Right atrium auricular region (tissue), 2 donors: ENCODE data around the gene CERS6. TPM values are rescaled to one million over a fixed set of nuclear protein-coding genes. Genes with fewer than 3 reads are reported as not detected.

Experiments
- DNase-seq: peaks from one replicate; pipeline ENCODE4 v3.0.0-alpha.2; 2019; ENCODE audit warnings: low spot score
- H3K27ac ChIP-seq, 2 donors: fragments of 200-600 bp; sonication (generic); 1 replicate in 1 of 2; 2 replicates in 1 of 2; pipeline ENCODE4 v1.5.1; 2016 to 2019
- H3K27me3 ChIP-seq, 2 donors: fragments of 200-600 bp; sonication (generic); one replicate each; pipeline versions ENCODE4 v1.5.1 to v1.6.0; 2017 to 2019
- H3K36me3 ChIP-seq: fragments of 200-600 bp; sonication (generic); one replicate; pipeline ENCODE4 v1.5.1; 2016
- H3K4me1 ChIP-seq, 2 donors: fragments of 200-600 bp; sonication (generic); one replicate each; pipeline versions ENCODE4 v1.5.1 to v1.6.0; 2017 to 2019
- H3K4me3 ChIP-seq, 2 donors: fragments of 200-600 bp; sonication (generic); 1 replicate in 1 of 2; 2 replicates in 1 of 2; pipeline ENCODE4 v1.5.1; 2017 to 2019; ENCODE audit warnings: mild to moderate bottlenecking in 1 of 2, moderate library complexity in 1 of 2
- H3K9me3 ChIP-seq, 2 donors: fragments of 200-600 bp; sonication (generic); one replicate each; pipeline ENCODE4 v1.5.1; 2019
- CTCF ChIP-seq, 2 donors: fragments of 200-600 bp; sonication (generic); IDR thresholded peaks; one replicate each; pipeline ENCODE4 v1.5.1; 2019; ENCODE audit warnings: antibody characterized with exemption in 2 of 2
- total RNA-seq, 2 donors: library from RNA; depleted of rRNA; stranded (reverse); fragments of >200 nt; gene quantifications; one replicate each; pipeline ENCODE4 v1.1.0, GENCODE V29; 2016

CERS6 gene
- total RNA-seq, 2 donors from 2014 or later, result 59.4 to 74.5 TPM

GRCh38 chr2:168448980-168449379 is 7.1 kb upstream of the CERS6 start:
- Histone ChIP-seq H3K4me1 (no peaks in the 10 kb centered on the region), H3K27ac (no peak overlapping the region), H3K36me3 (no peaks in the 10 kb centered on the region), H3K27me3 (no peaks in the 10 kb centered on the region), H3K9me3 (peaks cover 0 to 9% of the 10 kb centered on the region in 2 donors), H3K4me3 (no peak overlapping the region)
- no peak for DNase-seq
- no peak for TF ChIP-seq CTCF (IDR thresholded peaks at IDR 0.05)

GRCh38 chr2:168449419-168449818 is 6.7 kb upstream of the CERS6 start:
- Histone ChIP-seq H3K27ac (no peak overlapping the region), H3K9me3 (peaks cover 0 to 11% of the 10 kb centered on the region in 2 donors), H3K36me3 (no peaks in the 10 kb centered on the region), H3K27me3 (no peaks in the 10 kb centered on the region), H3K4me3 (no peak overlapping the region), H3K4me1 (no peaks in the 10 kb centered on the region)
- DNase-seq, result no peak
- no peak for TF ChIP-seq CTCF (IDR thresholded peaks at IDR 0.05)

GRCh38 chr2:168450171-168450570 is 5.9 kb upstream of the CERS6 start:
- peaks cover 0 to 9% of the 10 kb centered on the region in 2 donors for H3K9me3 ChIP-seq
- H3K27me3 ChIP-seq, result no peaks in the 10 kb centered on the region
- TF ChIP-seq CTCF (IDR thresholded peaks at IDR 0.05), result no peak
- no peak overlapping the region for H3K27ac ChIP-seq
- H3K4me3 ChIP-seq, result no peak overlapping the region
- no peaks in the 10 kb centered on the region for H3K4me1 ChIP-seq
- H3K36me3 ChIP-seq, result no peaks in the 10 kb centered on the region
- no peak for DNase-seq

- Histone ChIP-seq H3K27me3 (no peaks in the 10 kb centered on the region), H3K9me3 (peaks cover 0 to 6% of the 10 kb centered on the region in 2 donors), H3K4me1 (no peaks in the 10 kb centered on the region), H3K36me3 (no peaks in the 10 kb centered on the region), H3K4me3 (no peak overlapping the region), H3K27ac (no peak overlapping the region)
- no peak for DNase-seq
- no peak for TF ChIP-seq CTCF (IDR thresholded peaks at IDR 0.05)
Measured at GRCh38 chr2:168450732-168451131, 5.3 kb upstream of the CERS6 start.

- H3K36me3 ChIP-seq, result no peaks in the 10 kb centered on the region
- peaks cover 0 to 6% of the 10 kb centered on the region in 2 donors for H3K9me3 ChIP-seq
- peaks cover 0 to 4% of the 10 kb centered on the region in 2 donors for H3K4me1 ChIP-seq
- no peak for DNase-seq
- no peak overlapping the region for H3K4me3 ChIP-seq
- no peak for TF ChIP-seq CTCF (IDR thresholded peaks at IDR 0.05)
- no peaks in the 10 kb centered on the region for H3K27me3 ChIP-seq
- no peak overlapping the region for H3K27ac ChIP-seq
Measured at GRCh38 chr2:168452781-168453180, 3.3 kb upstream of the CERS6 start.

GRCh38 chr2:168453404-168453803 is 2.7 kb upstream of the CERS6 start:
- Histone ChIP-seq H3K36me3 (no peaks in the 10 kb centered on the region), H3K27ac (no peak overlapping the region), H3K4me3 (no peak overlapping the region), H3K27me3 (no peaks in the 10 kb centered on the region), H3K4me1 (peaks cover 0 to 10% of the 10 kb centered on the region in 2 donors), H3K9me3 (peaks cover 0 to 6% of the 10 kb centered on the region in 2 donors)
- DNase-seq, result no peak
- TF ChIP-seq CTCF (IDR thresholded peaks at IDR 0.05), result no peak
